B cell (primary cell): ENCODE measurements around the gene SOHLH1. TPM values are rescaled to one million over a fixed set of nuclear protein-coding genes. Genes with fewer than 3 reads are reported as not detected.

ENCODE experiments used
- ATAC-seq: fragments of 200-7000 bp; cut with Tn5 transposase; one replicate; pipeline ENCODE4 v1.10.0; 2021; ENCODE audit warnings: low read depth, mild to moderate bottlenecking, moderate number of reproducible peaks, moderate library complexity
- CTCF ChIA-PET: fragments of 350-600 bp; sonication (Branson Sonifier 250); formaldehyde crosslinking; loops from one replicate; lab custom pipeline; 2021; ENCODE audit warnings: antibody characterized with exemption, inconsistent platforms; lab: Charles Lee
- POLR2A ChIA-PET: fragments of 350-600 bp; sonication (Branson Sonifier 250); formaldehyde crosslinking; loops from one replicate; lab custom pipeline; 2021; ENCODE audit warnings: antibody characterized with exemption; lab: Charles Lee
- DNase-seq: peaks from one replicate; pipeline ENCODE4 v3.0.0; 2013
- H2AFZ ChIP-seq: 2 replicates; pipeline ENCODE4 v1.6.1; 2012; ENCODE audit warnings: mild to moderate bottlenecking, low read depth, low read length; ENCODE audit not compliant: insufficient read depth, poor library complexity, severe bottlenecking
- H3K27ac ChIP-seq, 2 donors: 1 replicate in 1 of 2; 2 replicates in 1 of 2; pipeline ENCODE4 v1.5.1; 2012 to 2013; ENCODE audit warnings: low read length in 2 of 2, mild to moderate bottlenecking in 2 of 2, moderate library complexity in 1 of 2
- H3K27me3 ChIP-seq, 4 experiments: fragments of 200-600 bp in 1 of 4; sonication (generic) in 1 of 4; replicated peaks in 1 of 4; 1 replicate in 2 of 4; 2 replicates in 2 of 4; pipeline versions ENCODE4 v1.6.1 to v1.7.0; 2013 to 2016; ENCODE audit warnings: low read length in 3 of 4, mild to moderate bottlenecking in 2 of 4, mixed read lengths in 1 of 4, moderate library complexity in 1 of 4; ENCODE audit not compliant: insufficient read depth in 4 of 4, control insufficient read depth in 3 of 4; ENCODE audit errors: control extremely low read depth in 1 of 4
- H3K36me3 ChIP-seq, 2 experiments: replicated peaks in 1 of 2; 1 replicate in 1 of 2; 2 replicates in 1 of 2; pipeline versions ENCODE4 v1.6.1 to v1.7.1; 2013; ENCODE audit warnings: low read length in 1 of 2; ENCODE audit not compliant: insufficient read depth in 2 of 2, control insufficient read depth in 1 of 2; ENCODE audit errors: control extremely low read depth in 1 of 2, extremely low read depth in 1 of 2
- H3K4me1 ChIP-seq, 2 donors: fragments of 200-600 bp in 1 of 2; sonication (generic) in 1 of 2; 1 replicate in 1 of 2; 2 replicates in 1 of 2; pipeline versions ENCODE4 v1.5.1 to v1.6.1; 2013 to 2017; ENCODE audit warnings: low read length in 2 of 2; ENCODE audit not compliant: control insufficient read depth in 2 of 2, insufficient read depth in 2 of 2
- H3K4me2 ChIP-seq: replicated peaks from 2 replicates; pipeline ENCODE3; 2012; ENCODE audit warnings: mild to moderate bottlenecking, low read depth, low read length; ENCODE audit not compliant: poor library complexity, severe bottlenecking
- H3K4me3 ChIP-seq, 5 experiments: fragments of 200-600 bp in 1 of 5; sonication (generic) in 1 of 5; 1 replicate in 3 of 5; 2 replicates in 2 of 5; pipeline versions ENCODE4 v1.5.1 to v1.7.0; 2011 to 2016; ENCODE audit warnings: low read length in 4 of 5, mild to moderate bottlenecking in 4 of 5, low read depth in 2 of 5, control low read depth in 1 of 5, moderate library complexity in 1 of 5; ENCODE audit not compliant: insufficient read depth in 1 of 5; ENCODE audit errors: control extremely low read depth in 1 of 5, extremely low read depth in 1 of 5
- H3K79me2 ChIP-seq: fragments of 200-600 bp; sonication (generic); one replicate; pipeline ENCODE4 v1.6.0; 2016; ENCODE audit warnings: low read length; ENCODE audit not compliant: control insufficient read depth, insufficient read depth
- H3K9ac ChIP-seq: fragments of 200-600 bp; sonication (generic); 2 replicates; pipeline ENCODE4 v1.6.1; 2017; ENCODE audit warnings: mild to moderate bottlenecking, low read length, moderate library complexity
- H3K9me3 ChIP-seq, 3 donors: one replicate each; pipeline versions ENCODE4 v1.6.1 to v1.7.1; 2013; ENCODE audit warnings: low read length in 2 of 3; ENCODE audit not compliant: control insufficient read depth in 2 of 3, insufficient read depth in 1 of 3; ENCODE audit errors: control extremely low read depth in 1 of 3
- H4K20me1 ChIP-seq: 2 replicates; pipeline ENCODE4 v1.6.0; 2012; ENCODE audit warnings: mild to moderate bottlenecking, low read length; ENCODE audit not compliant: insufficient read depth, control insufficient read depth, poor library complexity, severe bottlenecking
- H3K27ac Mint-ChIP-seq: one replicate; pipeline ENCODE4 v1.8.0; 2021; ENCODE audit warnings: mixed read lengths
- H3K27me3 Mint-ChIP-seq: one replicate; pipeline ENCODE4 v1.8.0; 2021; ENCODE audit warnings: mixed read lengths
- H3K4me1 Mint-ChIP-seq: one replicate; pipeline ENCODE4 v1.8.0; 2021; ENCODE audit warnings: mixed read lengths
- H3K4me3 Mint-ChIP-seq: one replicate; pipeline ENCODE4 v1.8.0; 2021; ENCODE audit warnings: mixed read lengths
- H3K9me3 Mint-ChIP-seq: one replicate; pipeline ENCODE4 v1.8.0; 2022; ENCODE audit warnings: mixed read lengths; ENCODE audit not compliant: insufficient read depth
- EZH2 ChIP-seq: IDR thresholded peaks from 2 replicates; pipeline ENCODE4 v1.6.1; 2012; ENCODE audit warnings: borderline replicate concordance, low read depth, mild to moderate bottlenecking, moderate library complexity, low read length; ENCODE audit not compliant: insufficient read depth, poor library complexity, severe bottlenecking
- WGBS: methylation state at CpG from one replicate; pipeline ENCODE4 v1.1.5; 2013; ENCODE audit warnings: missing lambda C conversion rate; ENCODE audit not compliant: insufficient coverage; 5-methylcytosine and 5-hydroxymethylcytosine counted together
- intact Hi-C: fragments of 100-400 bp; cut with micrococcal nuclease; formaldehyde crosslinking; loops from one replicate; pipeline ENCODE4 v1.10.0; 2022
- polyA plus RNA-seq: library from polyadenylated mRNA; depleted of rRNA; stranded (reverse); fragments of >200 nt; gene quantifications from 2 replicates; pipeline ENCODE4 v1.2.3, GENCODE V29; 2012
- total RNA-seq, 2 donors: library from RNA; stranded (reverse); fragments of 120-200 nt in 1 of 2; gene quantifications; 1 replicate in 1 of 2; 2 replicates in 1 of 2; pipeline versions ENCODE4 v1.2.3 to v1.2.4, GENCODE V29; 2013 to 2022
- TF ChIP-seq, protein P1 (sequence below): fragments of 200-600 bp; IDR thresholded peaks from one replicate; pipeline ENCODE4 v1.8.0; 2022; ENCODE audit warnings: antibody characterized with exemption, mild to moderate bottlenecking

Gene SOHLH1
- total and polyA plus RNA-seq, 2 donors (not counting 1 experiment from before 2014, with no cell fraction given), result not detected

DNA sequence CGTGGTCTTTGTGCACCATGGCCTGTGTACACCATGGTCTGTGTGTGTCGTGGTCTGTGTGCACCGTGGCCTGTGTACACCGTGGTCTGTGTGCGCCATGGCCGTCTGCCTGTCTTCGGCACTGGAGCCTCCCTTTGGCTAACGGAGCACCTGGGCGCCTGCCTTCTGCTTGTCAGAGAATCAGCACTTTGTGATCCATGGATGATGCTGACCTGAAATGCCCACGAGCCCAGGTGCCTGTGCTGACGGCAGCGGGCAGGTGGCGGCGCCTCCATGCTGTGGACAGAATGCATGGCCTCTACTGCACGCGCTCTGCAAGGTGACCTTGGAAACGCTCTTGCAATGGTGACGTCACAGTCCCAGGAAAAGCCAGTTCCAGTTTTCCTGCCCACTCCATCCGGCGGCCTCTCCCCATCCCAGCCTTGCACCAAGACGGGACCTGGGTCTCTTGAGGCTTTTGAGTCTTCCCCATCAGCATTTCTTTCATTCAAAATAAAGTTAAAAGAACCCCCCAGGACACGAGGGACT lies 21.6 kb downstream of the SOHLH1 start:
- H3K4me3 Mint-ChIP-seq, result no peak overlapping the region
- H3K4me1 Mint-ChIP-seq, result no peaks in the 10 kb centered on the region
- H3K27ac Mint-ChIP-seq, result no peak overlapping the region
- H3K9me3 Mint-ChIP-seq, result no peaks in the 10 kb centered on the region
- ATAC-seq (no peak), DNase-seq (no peak)
- Histone ChIP-seq H2AFZ (no peak overlapping the region), H3K79me2 (no peaks in the 10 kb centered on the region), H3K9me3 (peaks cover 0 to 4% (median 0%) of the 10 kb centered on the region in 3 donors), H3K9ac (no peak overlapping the region), H3K4me3 (no peak overlapping the region), H4K20me1 (no peaks in the 10 kb centered on the region), H3K4me1 (no peaks in the 10 kb centered on the region), H3K27me3 (no peaks in the 10 kb centered on the region), H3K27ac (no peak overlapping the region), H3K36me3 (no peaks in the 10 kb centered on the region), H3K4me2 (no peak overlapping the region)
- peaks cover under 1% of the 10 kb centered on the region for H3K27me3 Mint-ChIP-seq
- CTCF ChIA-PET, result no interaction called here
- WGBS, result 88% methylated on average over 22 of the region's 22 CpGs
- POLR2A ChIA-PET, result no interaction called here
- intact Hi-C loops, result no loop called here
- no peak for TF ChIP-seq EZH2
- TF ChIP-seq, protein P1, sequence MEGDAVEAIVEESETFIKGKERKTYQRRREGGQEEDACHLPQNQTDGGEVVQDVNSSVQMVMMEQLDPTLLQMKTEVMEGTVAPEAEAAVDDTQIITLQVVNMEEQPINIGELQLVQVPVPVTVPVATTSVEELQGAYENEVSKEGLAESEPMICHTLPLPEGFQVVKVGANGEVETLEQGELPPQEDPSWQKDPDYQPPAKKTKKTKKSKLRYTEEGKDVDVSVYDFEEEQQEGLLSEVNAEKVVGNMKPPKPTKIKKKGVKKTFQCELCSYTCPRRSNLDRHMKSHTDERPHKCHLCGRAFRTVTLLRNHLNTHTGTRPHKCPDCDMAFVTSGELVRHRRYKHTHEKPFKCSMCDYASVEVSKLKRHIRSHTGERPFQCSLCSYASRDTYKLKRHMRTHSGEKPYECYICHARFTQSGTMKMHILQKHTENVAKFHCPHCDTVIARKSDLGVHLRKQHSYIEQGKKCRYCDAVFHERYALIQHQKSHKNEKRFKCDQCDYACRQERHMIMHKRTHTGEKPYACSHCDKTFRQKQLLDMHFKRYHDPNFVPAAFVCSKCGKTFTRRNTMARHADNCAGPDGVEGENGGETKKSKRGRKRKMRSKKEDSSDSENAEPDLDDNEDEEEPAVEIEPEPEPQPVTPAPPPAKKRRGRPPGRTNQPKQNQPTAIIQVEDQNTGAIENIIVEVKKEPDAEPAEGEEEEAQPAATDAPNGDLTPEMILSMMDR, result no peak

- no peaks in the 10 kb centered on the region for H3K9me3 Mint-ChIP-seq
- H3K27ac Mint-ChIP-seq, result no peak overlapping the region
Observed at GRCh38 chr9:135676891-135677290, 22.4 kb downstream of the SOHLH1 start.

More at GRCh38 chr9:135676891-135677290, 22.4 kb downstream of the SOHLH1 start:
- intact Hi-C loops, result no loop called here
- Histone ChIP-seq H3K4me1 (no peaks in the 10 kb centered on the region), H3K36me3 (no peaks in the 10 kb centered on the region), H2AFZ (no peak overlapping the region), H4K20me1 (no peaks in the 10 kb centered on the region), H3K79me2 (no peaks in the 10 kb centered on the region), H3K9ac (no peak overlapping the region), H3K4me2 (no peak overlapping the region), H3K27me3 (no peaks in the 10 kb centered on the region), H3K4me3 (no peak overlapping the region), H3K27ac (no peak overlapping the region), H3K9me3 (peaks cover 0 to 4% (median 0%) of the 10 kb centered on the region in 3 donors)
- 90% methylated on average over 12 of the region's 13 CpGs for WGBS
- Mint-ChIP-seq H3K27me3 (peaks cover 3% of the 10 kb centered on the region), H3K4me1 (no peaks in the 10 kb centered on the region), H3K4me3 (no peak overlapping the region)
- no peak for ATAC-seq
- POLR2A ChIA-PET, result no interaction called here
- no peak for DNase-seq
- TF ChIP-seq, protein P1, result no peak
- no peak for TF ChIP-seq EZH2
- CTCF ChIA-PET, result no interaction called here
